ENCODE measurements around the gene SDF2. TPM values are rescaled to one million over a fixed set of nuclear protein-coding genes. Genes with fewer than 3 reads are reported as not detected.

Gene SDF2
- total and polyA plus RNA-seq, 2 of the 4 experiments (the other 2 are of a cell fraction): 76.0 to 81.7 TPM

DNA sequence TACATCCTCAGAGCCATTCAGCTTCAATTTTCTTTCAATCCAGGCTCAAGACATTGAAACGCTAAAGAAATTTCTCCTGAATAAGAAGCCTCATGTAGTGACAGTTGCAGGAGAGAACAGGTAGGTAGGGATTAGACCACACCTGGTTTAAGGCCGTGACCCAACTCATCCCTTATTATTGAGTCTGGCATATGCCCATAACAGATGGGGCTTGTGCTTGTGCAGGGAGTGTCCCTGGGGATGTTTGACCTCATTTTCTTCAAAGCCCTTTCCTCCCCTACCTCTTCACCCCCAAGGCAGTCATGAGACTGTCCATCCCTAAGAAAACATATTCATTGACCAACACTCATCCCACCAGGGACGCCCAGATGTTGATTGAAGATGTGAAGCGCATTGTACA, 24.6 kb upstream of the SDF2 start:
- H2BK15ac ChIP-seq (ENCODE audit: low read depth, low read length): no peak overlapping the region
- no peak overlapping the region for H4K91ac ChIP-seq (ENCODE audit: insufficient read depth, low read depth, low read length)
- peaks cover 0 to 17% of the 10 kb centered on the region in 2 experiments; a peak in 2 of 4 replicates for H3K79me1 ChIP-seq (ENCODE audit: low read depth in 1 of 2, low read length in 2 of 2)
- dilution Hi-C loops (cut with HindIII; ENCODE audit: low sequenced_read_pairs, unreplicated experiment) (no loop called here), intact Hi-C loops (cut with micrococcal nuclease) (no loop called here), in situ Hi-C loops (cut with MboI; ENCODE audit: low sequenced_read_pairs) (no loop called here)
- no peak overlapping the region for H3K4me3 ChIP-seq (ENCODE audit: insufficient read depth, low read depth, low read length)
- no peak overlapping the region for H3K27ac ChIP-seq (ENCODE audit: insufficient read depth, low read length)
- no peak overlapping the region for H3K56ac ChIP-seq (ENCODE audit: extremely low read depth, insufficient read depth, low read length)
- ChIA-PET CTCF (no interaction called here), POLR2A (ENCODE audit: unreplicated experiment) (no interaction called here)
- H3K18ac ChIP-seq (ENCODE audit: low read depth, low read length): no peak overlapping the region
- no peaks in the 10 kb centered on the region for H3K9me3 ChIP-seq (ENCODE audit: control insufficient read depth, insufficient read depth, low read length)
- H2BK120ac ChIP-seq (ENCODE audit: low read depth, low read length): no peak overlapping the region
- TF ChIP-seq RAD21 (IDR thresholded peaks at IDR 0.05; ENCODE audit: low read length): no peak
- TF ChIP-seq RFX5 (IDR thresholded peaks at IDR 0.05; ENCODE audit: low read depth, low read length): no peak
- TF ChIP-seq, protein P1, sequence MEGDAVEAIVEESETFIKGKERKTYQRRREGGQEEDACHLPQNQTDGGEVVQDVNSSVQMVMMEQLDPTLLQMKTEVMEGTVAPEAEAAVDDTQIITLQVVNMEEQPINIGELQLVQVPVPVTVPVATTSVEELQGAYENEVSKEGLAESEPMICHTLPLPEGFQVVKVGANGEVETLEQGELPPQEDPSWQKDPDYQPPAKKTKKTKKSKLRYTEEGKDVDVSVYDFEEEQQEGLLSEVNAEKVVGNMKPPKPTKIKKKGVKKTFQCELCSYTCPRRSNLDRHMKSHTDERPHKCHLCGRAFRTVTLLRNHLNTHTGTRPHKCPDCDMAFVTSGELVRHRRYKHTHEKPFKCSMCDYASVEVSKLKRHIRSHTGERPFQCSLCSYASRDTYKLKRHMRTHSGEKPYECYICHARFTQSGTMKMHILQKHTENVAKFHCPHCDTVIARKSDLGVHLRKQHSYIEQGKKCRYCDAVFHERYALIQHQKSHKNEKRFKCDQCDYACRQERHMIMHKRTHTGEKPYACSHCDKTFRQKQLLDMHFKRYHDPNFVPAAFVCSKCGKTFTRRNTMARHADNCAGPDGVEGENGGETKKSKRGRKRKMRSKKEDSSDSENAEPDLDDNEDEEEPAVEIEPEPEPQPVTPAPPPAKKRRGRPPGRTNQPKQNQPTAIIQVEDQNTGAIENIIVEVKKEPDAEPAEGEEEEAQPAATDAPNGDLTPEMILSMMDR (conservative IDR thresholded peaks at IDR 0.05; ENCODE audit: low read depth, low read length): no peak
- TF ChIP-seq SMC3 (IDR thresholded peaks at IDR 0.05; ENCODE audit: low read depth, low read length): no peak
- TF ChIP-seq MAFK (IDR thresholded peaks at IDR 0.05; ENCODE audit: low read depth, low read length): no peak
- no peak for TF ChIP-seq MAZ (IDR thresholded peaks at IDR 0.05; ENCODE audit: borderline replicate concordance, low read depth, low read length)
- TF ChIP-seq POLR2A (IDR thresholded peaks at IDR 0.05; ENCODE audit: low read depth, low read length): no peak
- no peak for TF ChIP-seq FOS (IDR thresholded peaks at IDR 0.05; ENCODE audit: low read depth, low read length)
- no peak for TF ChIP-seq CHD1 (IDR thresholded peaks at IDR 0.05; ENCODE audit: low read depth, low read length)
- TF ChIP-seq BHLHE40 (IDR thresholded peaks at IDR 0.05; ENCODE audit: low read depth, low read length): no peak
- no peak for TF ChIP-seq NFE2L2 (IDR thresholded peaks at IDR 0.05; ENCODE audit: low read depth, low read length)
- no peak for TF ChIP-seq RCOR1 (IDR thresholded peaks at IDR 0.05; ENCODE audit: insufficient replicate concordance, low read length)
- TF ChIP-seq, protein P2, sequence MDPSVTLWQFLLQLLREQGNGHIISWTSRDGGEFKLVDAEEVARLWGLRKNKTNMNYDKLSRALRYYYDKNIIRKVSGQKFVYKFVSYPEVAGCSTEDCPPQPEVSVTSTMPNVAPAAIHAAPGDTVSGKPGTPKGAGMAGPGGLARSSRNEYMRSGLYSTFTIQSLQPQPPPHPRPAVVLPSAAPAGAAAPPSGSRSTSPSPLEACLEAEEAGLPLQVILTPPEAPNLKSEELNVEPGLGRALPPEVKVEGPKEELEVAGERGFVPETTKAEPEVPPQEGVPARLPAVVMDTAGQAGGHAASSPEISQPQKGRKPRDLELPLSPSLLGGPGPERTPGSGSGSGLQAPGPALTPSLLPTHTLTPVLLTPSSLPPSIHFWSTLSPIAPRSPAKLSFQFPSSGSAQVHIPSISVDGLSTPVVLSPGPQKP (IDR thresholded peaks at IDR 0.05; ENCODE audit: borderline replicate concordance, low read depth, low read length): no peak
- no TSS peak for BruUV-seq (replicated peaks)
- no peak for ATAC-seq (ENCODE audit: low read depth)
- H4K5ac ChIP-seq (ENCODE audit: low read depth, low read length): no peak overlapping the region
- H3K4me2 ChIP-seq (ENCODE audit: low read depth, low read length): no peak overlapping the region
- H2AFZ ChIP-seq (replicated peaks; ENCODE audit: low read length, poor library complexity): no peak overlapping the region
- H4K8ac ChIP-seq (ENCODE audit: low read depth in 2 of 2, low read length in 2 of 2): no peak overlapping the region
- WGBS, 2 experiments (ENCODE audit: extremely low coverage in 2 of 2, insufficient read length in 1 of 2): no CpG with 5 or more reads among the region's 4 CpGs
- no peak for DNase-seq
- no peak overlapping the region for H2BK20ac ChIP-seq (ENCODE audit: low read depth, low read length)
- 0 out of 2 replicates have a peak, but pooled peaks cover 3% of the 10 kb centered on the region for H3K9me1 ChIP-seq (ENCODE audit: insufficient read depth, low read length)
- no peaks in the 10 kb centered on the region; the same call in 1 of the 2 replicates for H4K20me1 ChIP-seq (ENCODE audit: insufficient read depth, low read length)
- H3K14ac ChIP-seq (replicated peaks; ENCODE audit: low read depth, low read length): no peak overlapping the region
- no peak overlapping the region for H2BK5ac ChIP-seq (ENCODE audit: low read depth, low read length, poor library complexity, severe bottlenecking)
- peaks cover 84% of the 10 kb centered on the region for H3K36me3 ChIP-seq (ENCODE audit: control insufficient read depth, insufficient read depth, low read length)
- H3K9ac ChIP-seq (ENCODE audit: low read depth, low read length): no peak overlapping the region
- no peaks in the 10 kb centered on the region for H3K27me3 ChIP-seq (ENCODE audit: control insufficient read depth, insufficient read depth, low read length)
- no peak overlapping the region for H2AK5ac ChIP-seq (ENCODE audit: low read depth, low read length)
- H3K23ac ChIP-seq (ENCODE audit: low read depth, low read length): no peak overlapping the region
- H2AK9ac ChIP-seq (replicated peaks; ENCODE audit: low read depth, low read length, poor library complexity): peak overlapping the region; percentile 34
- H3K4ac ChIP-seq (ENCODE audit: low read depth, low read length): no peak overlapping the region
- no peaks in the 10 kb centered on the region for H3K4me1 ChIP-seq (ENCODE audit: control insufficient read depth, insufficient read depth, low read length)
